Cardiac muscle cell (in vitro differentiated cells and primary cell): ENCODE data around the gene STRA6. TPM values are rescaled to one million over a fixed set of nuclear protein-coding genes. Genes with fewer than 3 reads are reported as not detected.

Experiments used
- DNase-seq, 2 donors: peaks; one replicate each; pipeline versions ENCODE4 v3.0.0 to v3.0.0-alpha.2; 2010 to 2017; ENCODE audit warnings: low read depth in 1 of 2, low spot score in 1 of 2
- H3K27ac ChIP-seq: fragments of 200-600 bp; sonication (generic); 2 replicates; pipeline ENCODE4 v1.5.1; 2016
- H3K27me3 ChIP-seq: fragments of 200-600 bp; sonication (generic); 2 replicates; pipeline ENCODE4 v1.6.0; 2016; ENCODE audit warnings: control low read depth
- H3K36me3 ChIP-seq: fragments of 200-600 bp; sonication (generic); 2 replicates; pipeline ENCODE4 v1.5.1; 2016; ENCODE audit warnings: control low read depth
- H3K4me1 ChIP-seq: fragments of 200-600 bp; sonication (generic); 2 replicates; pipeline ENCODE4 v1.8.1; 2017; ENCODE audit warnings: low read depth, mild to moderate bottlenecking, mixed run types
- H3K4me3 ChIP-seq: fragments of 200-600 bp; sonication (generic); 2 replicates; pipeline ENCODE4 v1.5.1; 2016; ENCODE audit warnings: mild to moderate bottlenecking
- H3K9me3 ChIP-seq: fragments of 200-600 bp; sonication (generic); 2 replicates; pipeline ENCODE4 v1.5.1; 2017; ENCODE audit warnings: low read depth, mild to moderate bottlenecking, control low read depth
- polyA plus RNA-seq: library from polyadenylated mRNA; unstranded; fragments of >200 nt; fragmentation: Nextera tagmentation; extraction: Ambion mirVana; gene quantifications from 2 replicates; pipeline ENCODE4 v1.2.1, GENCODE V29; 2016
- total RNA-seq: library from RNA; depleted of rRNA; stranded (reverse); fragments of >200 nt; gene quantifications from 2 replicates; pipeline ENCODE4 v1.2.3, GENCODE V29; 2016
- TF ChIP-seq, protein P1 (sequence below): IDR thresholded peaks from 2 replicates; pipeline ENCODE4 v1.5.1; 2012; ENCODE audit warnings: low read depth, mild to moderate bottlenecking, low read length

STRA6 gene
- total and polyA plus RNA-seq, 2 experiments from 2014 or later = 38.6 to 49.6 TPM

- Histone ChIP-seq H3K9me3 (no peaks in the 10 kb centered on the region), H3K36me3 (no peaks in the 10 kb centered on the region), H3K27me3 (no peaks in the 10 kb centered on the region), H3K4me3 (no peak overlapping the region), H3K27ac (peak overlapping the region; percentile 13), H3K4me1 (peaks cover 49% of the 10 kb centered on the region)
- TF ChIP-seq, protein P1, sequence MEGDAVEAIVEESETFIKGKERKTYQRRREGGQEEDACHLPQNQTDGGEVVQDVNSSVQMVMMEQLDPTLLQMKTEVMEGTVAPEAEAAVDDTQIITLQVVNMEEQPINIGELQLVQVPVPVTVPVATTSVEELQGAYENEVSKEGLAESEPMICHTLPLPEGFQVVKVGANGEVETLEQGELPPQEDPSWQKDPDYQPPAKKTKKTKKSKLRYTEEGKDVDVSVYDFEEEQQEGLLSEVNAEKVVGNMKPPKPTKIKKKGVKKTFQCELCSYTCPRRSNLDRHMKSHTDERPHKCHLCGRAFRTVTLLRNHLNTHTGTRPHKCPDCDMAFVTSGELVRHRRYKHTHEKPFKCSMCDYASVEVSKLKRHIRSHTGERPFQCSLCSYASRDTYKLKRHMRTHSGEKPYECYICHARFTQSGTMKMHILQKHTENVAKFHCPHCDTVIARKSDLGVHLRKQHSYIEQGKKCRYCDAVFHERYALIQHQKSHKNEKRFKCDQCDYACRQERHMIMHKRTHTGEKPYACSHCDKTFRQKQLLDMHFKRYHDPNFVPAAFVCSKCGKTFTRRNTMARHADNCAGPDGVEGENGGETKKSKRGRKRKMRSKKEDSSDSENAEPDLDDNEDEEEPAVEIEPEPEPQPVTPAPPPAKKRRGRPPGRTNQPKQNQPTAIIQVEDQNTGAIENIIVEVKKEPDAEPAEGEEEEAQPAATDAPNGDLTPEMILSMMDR = no peak
- no peak for DNase-seq
Measured at GRCh38 chr15:74159773-74160172, 42.8 kb downstream of the STRA6 start.

GRCh38 chr15:74158855-74159650, 43.5 kb downstream of the STRA6 start:
- H3K4me1 ChIP-seq = peaks cover 49% of the 10 kb centered on the region
- H3K36me3 ChIP-seq = no peaks in the 10 kb centered on the region
- peak overlapping the region; percentile 86 for H3K27ac ChIP-seq
- no peak for DNase-seq
- TF ChIP-seq, protein P1 = no peak
- no peaks in the 10 kb centered on the region for H3K9me3 ChIP-seq
- no peaks in the 10 kb centered on the region for H3K27me3 ChIP-seq
- no peak overlapping the region for H3K4me3 ChIP-seq

DNA sequence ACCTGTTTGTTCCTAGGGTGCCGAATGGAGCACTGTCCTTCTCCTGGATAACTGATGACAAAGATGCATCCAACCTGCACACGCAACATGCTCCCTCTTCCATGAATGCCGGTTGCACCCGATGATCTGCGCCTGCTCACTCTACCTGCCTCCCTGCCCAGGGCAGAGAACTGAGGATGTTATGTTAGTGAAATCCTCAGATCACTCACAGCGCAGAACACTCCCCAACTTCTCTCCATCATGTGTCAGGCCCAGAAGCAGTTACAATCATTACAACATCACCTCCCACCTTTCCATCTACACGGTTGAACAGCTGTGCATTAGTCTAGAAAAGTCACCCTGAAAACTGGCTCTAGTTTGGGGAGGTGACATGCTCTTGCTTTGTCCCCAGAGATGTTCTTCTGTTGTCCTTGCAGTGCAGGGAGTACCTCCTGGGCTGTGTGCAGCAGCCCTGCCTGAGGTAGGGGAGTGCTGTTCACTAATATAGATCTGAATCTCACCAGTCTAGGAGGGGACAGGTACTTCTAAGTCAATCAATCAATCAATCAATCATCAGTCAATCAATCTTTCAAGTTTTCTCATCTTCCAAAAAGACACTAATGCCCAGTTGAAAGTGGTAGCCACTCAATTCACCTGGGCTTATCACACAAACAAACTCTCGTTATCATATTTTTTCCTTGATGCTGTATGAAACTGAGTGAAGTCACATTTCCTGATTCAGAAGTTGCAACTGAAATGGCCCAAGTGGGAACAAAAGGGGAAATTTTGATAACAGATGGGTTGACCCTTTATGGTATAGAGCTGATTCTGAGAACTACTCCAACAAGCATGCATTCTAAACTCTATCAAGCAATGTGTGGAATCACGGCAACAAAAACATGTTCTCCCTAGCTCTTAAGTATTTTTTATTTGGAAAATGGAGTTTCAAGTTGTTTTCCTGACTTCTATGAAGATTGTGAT, 44.4 kb downstream of the STRA6 start:
- no peak for DNase-seq
- Histone ChIP-seq H3K27ac (peak overlapping the region; percentile 86), H3K4me3 (no peak overlapping the region), H3K9me3 (no peaks in the 10 kb centered on the region), H3K4me1 (peaks cover 49% of the 10 kb centered on the region), H3K27me3 (no peaks in the 10 kb centered on the region), H3K36me3 (no peaks in the 10 kb centered on the region)
- TF ChIP-seq, protein P1 = no peak

DNA sequence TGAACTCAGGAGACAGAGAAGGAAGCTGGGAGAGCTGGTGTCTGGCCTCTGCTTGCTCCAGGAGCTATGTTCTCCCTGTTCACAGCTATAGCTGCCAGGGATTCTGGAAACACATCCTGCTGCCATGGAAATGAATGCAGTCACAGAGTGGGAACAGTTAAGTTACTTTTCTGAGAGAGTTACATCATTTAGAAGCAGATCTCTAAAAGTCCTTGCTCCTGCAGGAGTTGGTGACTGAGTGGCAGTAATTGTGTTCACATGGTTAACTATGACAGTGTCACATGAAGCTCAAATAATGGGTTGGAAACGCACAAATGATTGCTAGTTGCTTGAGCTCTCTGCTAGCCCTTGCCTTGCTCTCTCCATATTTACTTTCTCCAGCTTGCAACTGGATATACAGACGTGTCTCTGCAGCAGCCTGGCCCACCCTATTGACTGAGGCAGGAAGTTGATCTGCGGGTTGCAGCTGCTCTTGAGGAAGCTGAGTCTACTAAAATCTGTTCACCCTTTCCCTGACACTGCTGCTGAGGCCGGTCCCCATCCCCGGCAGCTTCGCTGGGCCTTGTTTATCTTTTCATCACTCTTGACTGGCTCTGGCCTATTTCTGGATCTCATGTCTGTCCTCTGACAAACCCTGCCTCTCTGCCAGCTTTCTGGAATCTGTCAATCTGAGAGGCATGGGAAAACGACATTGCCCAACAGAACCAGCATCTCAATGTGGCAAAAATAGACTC, 45.7 kb downstream of the STRA6 start:
- TF ChIP-seq, protein P1 = no peak
- H3K36me3 ChIP-seq = no peaks in the 10 kb centered on the region
- H3K27ac ChIP-seq = peak overlapping the region; percentile 86
- peak; percentile 47 to 70 for DNase-seq
- no peaks in the 10 kb centered on the region for H3K9me3 ChIP-seq
- peaks cover 45% of the 10 kb centered on the region for H3K4me1 ChIP-seq
- H3K27me3 ChIP-seq = no peaks in the 10 kb centered on the region
- H3K4me3 ChIP-seq = no peak overlapping the region

GRCh38 chr15:74155766-74156417, 46.7 kb downstream of the STRA6 start:
- TF ChIP-seq, protein P1 = no peak
- Histone ChIP-seq H3K27me3 (no peaks in the 10 kb centered on the region), H3K4me3 (no peak overlapping the region), H3K4me1 (peaks cover 45% of the 10 kb centered on the region), H3K27ac (peak overlapping the region; percentile 86), H3K36me3 (no peaks in the 10 kb centered on the region), H3K9me3 (no peaks in the 10 kb centered on the region)
- no peak for DNase-seq
